AG09309 (cell line): ENCODE results near the gene SLC35B3.
"Not testable (repeated sequence)": the region's sequence is repeated elsewhere in the genome, so short reads cannot be mapped to it uniquely, and the experiment has no call there.

Experiments
- DNase-seq: peaks from one replicate; pipeline ENCODE4 v3.0.0-alpha.2; 2010; ENCODE audit warnings: low read depth
- H3K4me3 ChIP-seq: 2 replicates; pipeline ENCODE4 v1.5.1; 2011; ENCODE audit warnings: mild to moderate bottlenecking, low read depth, low read length, moderate library complexity; ENCODE audit not compliant: control insufficient read depth
- CTCF ChIP-seq: IDR thresholded peaks from 2 replicates; pipeline ENCODE4 v1.5.1; 2011; ENCODE audit warnings: mild to moderate bottlenecking, low read depth, low read length, inconsistent platforms; ENCODE audit not compliant: insufficient read depth, control insufficient read depth; ENCODE audit errors: missing control alignments

The SLC35B3 gene

DNA sequence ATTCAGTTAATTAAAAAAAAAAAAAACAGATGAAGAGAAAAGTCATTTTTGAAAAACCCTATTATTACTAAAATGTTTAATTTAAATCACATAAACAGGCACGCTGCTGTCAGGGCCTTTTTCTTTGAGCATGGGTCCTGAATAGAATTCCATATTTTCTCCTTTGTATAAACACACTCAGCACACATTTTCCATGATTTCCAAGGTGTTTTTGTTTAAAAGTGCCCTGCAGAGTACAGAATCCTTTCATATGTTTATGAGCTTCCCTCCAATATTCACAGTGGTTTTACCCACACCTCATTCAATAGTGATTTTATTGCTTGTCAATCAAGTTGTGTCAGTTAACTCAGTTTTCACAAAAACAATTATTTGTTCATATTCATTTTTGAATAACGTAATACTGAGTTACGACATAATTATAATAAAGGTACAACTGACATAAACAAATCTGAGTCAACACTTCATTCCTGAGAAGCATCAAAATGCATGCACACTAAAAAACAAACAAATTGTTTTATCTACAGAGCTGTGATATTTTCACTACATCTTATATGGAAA, 15.2 kb downstream of the SLC35B3 start:
- no peak for TF ChIP-seq CTCF
- H3K4me3 ChIP-seq = no peak overlapping the region
- DNase-seq = no peak

GRCh38 chr6:8415913-8416312, 19.4 kb downstream of the SLC35B3 start:
- TF ChIP-seq CTCF = no peak
- no peak overlapping the region for H3K4me3 ChIP-seq
- DNase-seq = no peak

- no peak overlapping the region for H3K4me3 ChIP-seq
- DNase-seq = no peak
- no peak for TF ChIP-seq CTCF
Observed at GRCh38 chr6:8415280-8415679, 20.1 kb downstream of the SLC35B3 start.

- TF ChIP-seq CTCF = no peak
- DNase-seq = no peak
- H3K4me3 ChIP-seq = no peak overlapping the region
Observed at GRCh38 chr6:8414844-8415243, 20.5 kb downstream of the SLC35B3 start.

GRCh38 chr6:8405946-8406345, 29.4 kb downstream of the SLC35B3 start:
- DNase-seq = not testable (repeated sequence)

DNA sequence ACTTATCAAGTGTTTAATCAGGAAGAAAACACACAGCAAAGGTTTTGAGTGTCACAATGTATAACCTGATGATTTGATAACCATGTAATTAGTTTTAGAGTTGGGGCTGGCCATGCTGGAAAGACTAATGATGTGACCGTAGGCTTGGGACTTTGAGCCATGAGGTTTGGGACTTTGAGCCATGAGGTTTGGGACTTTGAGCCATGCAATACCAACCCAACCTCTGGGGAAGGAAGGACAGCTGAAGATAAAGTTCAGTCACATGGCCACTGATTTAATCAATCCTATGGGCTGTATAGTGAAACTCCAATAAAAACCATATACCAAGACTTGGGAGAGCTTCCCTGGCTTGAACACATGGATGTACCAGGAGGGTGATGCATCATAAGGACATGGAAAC, 32.8 kb downstream of the SLC35B3 start:
- no peak for TF ChIP-seq CTCF
- DNase-seq = no peak
- no peak overlapping the region for H3K4me3 ChIP-seq

More at GRCh38 chr6:8405946-8406345, 29.4 kb downstream of the SLC35B3 start:
- H3K4me3 ChIP-seq = not testable (repeated sequence)

- no peak overlapping the region for H3K4me3 ChIP-seq
- TF ChIP-seq CTCF = no peak
- no peak for DNase-seq
Observed at GRCh38 chr6:8400663-8401062, 34.7 kb downstream of the SLC35B3 start.
